H1 (cell line): ENCODE data around the gene PNMA1. TPM values are rescaled to one million over a fixed set of nuclear protein-coding genes. Genes with fewer than 3 reads are reported as not detected.

Experiments used
- CTCF ChIA-PET: fragments of 300-600 bp; sonication (Branson Sonifier 250); formaldehyde crosslinking; loops from one replicate; lab custom pipeline; 2021; ENCODE audit not compliant: partially characterized antibody; lab: Charles Lee
- POLR2A ChIA-PET: fragments of 300-600 bp; sonication (Branson Sonifier 250); formaldehyde crosslinking; loops from one replicate; lab custom pipeline; 2021; ENCODE audit warnings: inconsistent platforms; ENCODE audit not compliant: partially characterized antibody; lab: Charles Lee
- DNase-seq, 2 experiments: peaks; one replicate each; pipeline versions ENCODE4 v3.0.0 to v3.0.0-alpha.2; 2010 to 2022; ENCODE audit warnings: low spot score in 2 of 2, low read depth in 1 of 2, mixed read lengths in 1 of 2
- FAIRE-seq: peaks from 2 replicates; lab custom pipeline; 2011; peaks lifted over from hg19 to GRCh38; lab: Jason Lieb, UNC
- H2AFZ ChIP-seq: 2 replicates; pipeline ENCODE4 v1.8.1; 2012; ENCODE audit warnings: low read length, inconsistent platforms
- H2AK5ac ChIP-seq: 2 replicates; pipeline ENCODE4 v1.6.1; 2013; ENCODE audit warnings: low read depth, low read length
- H2BK120ac ChIP-seq: replicated peaks from 2 replicates; pipeline ENCODE3; 2013; ENCODE audit warnings: low read depth, low read length, inconsistent platforms
- H2BK12ac ChIP-seq: 2 replicates; pipeline ENCODE4 v1.6.1; 2013; ENCODE audit warnings: low read depth, low read length
- H2BK15ac ChIP-seq: 2 replicates; pipeline ENCODE4 v1.6.1; 2013; ENCODE audit warnings: low read length
- H2BK20ac ChIP-seq: 2 replicates; pipeline ENCODE4 v1.6.1; 2013; ENCODE audit warnings: low read length
- H2BK5ac ChIP-seq: 2 replicates; pipeline ENCODE4 v1.6.1; 2013; ENCODE audit warnings: low read depth, low read length
- H3K14ac ChIP-seq: 2 replicates; pipeline ENCODE4 v1.6.1; 2013; ENCODE audit warnings: inconsistent platforms; ENCODE audit not compliant: insufficient read length
- H3K18ac ChIP-seq: 2 replicates; pipeline ENCODE4 v1.6.1; 2013; ENCODE audit warnings: low read length; ENCODE audit errors: extremely low read depth
- H3K23ac ChIP-seq: 2 replicates; pipeline ENCODE4 v1.6.1; 2013; ENCODE audit warnings: inconsistent platforms; ENCODE audit not compliant: insufficient read length
- H3K23me2 ChIP-seq: 2 replicates; pipeline ENCODE4 v1.6.1; 2013; ENCODE audit warnings: low read depth, low read length
- H3K27ac ChIP-seq: 2 replicates; pipeline ENCODE4 v1.6.1; 2011; ENCODE audit warnings: low read depth, low read length, inconsistent platforms
- H3K27me3 ChIP-seq, 4 experiments: replicated peaks in 1 of 4; 1 replicate in 1 of 4; 2 replicates in 3 of 4; pipeline versions ENCODE4 v1.6.1 to v1.8.1; 2011 to 2013; ENCODE audit warnings: low read length in 3 of 4, mild to moderate bottlenecking in 3 of 4, inconsistent platforms in 2 of 4, mixed read lengths in 2 of 4, moderate library complexity in 1 of 4; ENCODE audit not compliant: control insufficient read depth in 3 of 4, insufficient read depth in 3 of 4; ENCODE audit errors: extremely low read depth in 1 of 4
- H3K36me3 ChIP-seq, 4 experiments: 2 replicates each; pipeline versions ENCODE4 v1.6.1 to v1.8.1; 2011 to 2013; ENCODE audit warnings: mild to moderate bottlenecking in 4 of 4, low read length in 3 of 4, moderate library complexity in 2 of 4, control low read depth in 1 of 4, inconsistent platforms in 1 of 4; ENCODE audit not compliant: insufficient read depth in 4 of 4, control insufficient read depth in 2 of 4
- H3K4ac ChIP-seq: replicated peaks from 2 replicates; pipeline ENCODE3; 2013; ENCODE audit warnings: low read length, low read depth, mixed read lengths, inconsistent platforms; ENCODE audit not compliant: insufficient read length
- H3K4me1 ChIP-seq, 4 experiments: replicated peaks in 1 of 4; 1 replicate in 1 of 4; 2 replicates in 3 of 4; pipeline versions ENCODE4 v1.6.1 to v1.8.1; 2011 to 2013; ENCODE audit warnings: low read length in 3 of 4, inconsistent platforms in 2 of 4, mixed read lengths in 1 of 4; ENCODE audit not compliant: insufficient read depth in 4 of 4, control insufficient read depth in 3 of 4
- H3K4me2 ChIP-seq, 2 experiments: 2 replicates each; pipeline versions ENCODE4 v1.6.1 to v1.8.1; 2011 to 2013; ENCODE audit warnings: low read depth in 2 of 2, low read length in 2 of 2, control low read depth in 1 of 2, inconsistent platforms in 1 of 2, mild to moderate bottlenecking in 1 of 2; ENCODE audit not compliant: insufficient read depth in 1 of 2
- H3K4me3 ChIP-seq, 4 experiments: fragments of 200-600, 300-600 bp in 1 of 4; sonication (generic), shearing (Covaris generic), sonication (Bioruptor Twin) in 1 of 4; 2 replicates each; pipeline versions ENCODE4 v1.5.1 to v1.8.1; 2011 to 2016; ENCODE audit warnings: low read length in 4 of 4, low read depth in 3 of 4, control low read depth in 2 of 4, inconsistent platforms in 2 of 4, mild to moderate bottlenecking in 2 of 4, mixed read lengths in 1 of 4, moderate library complexity in 1 of 4; ENCODE audit not compliant: insufficient read depth in 2 of 4; ENCODE audit errors: extremely low read depth in 1 of 4
- H3K56ac ChIP-seq: replicated peaks from 2 replicates; pipeline ENCODE3; 2013; ENCODE audit warnings: low read depth, mild to moderate bottlenecking, mixed read lengths, low read length, inconsistent platforms; ENCODE audit not compliant: insufficient read length
- H3K79me1 ChIP-seq: 2 replicates; pipeline ENCODE4 v1.6.1; 2013; ENCODE audit warnings: low read depth, low read length, control low read depth
- H3K79me2 ChIP-seq, 2 experiments: 2 replicates each; pipeline versions ENCODE4 v1.6.1 to v1.8.1; 2012 to 2013; ENCODE audit warnings: low read length in 2 of 2, mild to moderate bottlenecking in 2 of 2, inconsistent platforms in 1 of 2; ENCODE audit not compliant: insufficient read depth in 2 of 2, control insufficient read depth in 1 of 2
- H3K9ac ChIP-seq, 4 experiments: replicated peaks in 1 of 4; 1 replicate in 1 of 4; 2 replicates in 3 of 4; pipeline versions ENCODE4 v1.6.1 to v1.8.1; 2011 to 2013; ENCODE audit warnings: low read depth in 3 of 4, low read length in 3 of 4, control low read depth in 2 of 4, mild to moderate bottlenecking in 2 of 4, moderate library complexity in 2 of 4, inconsistent platforms in 1 of 4; ENCODE audit errors: extremely low read depth in 1 of 4
- H3K9me3 ChIP-seq, 2 experiments: 2 replicates each; pipeline versions ENCODE4 v1.6.1 to v1.8.1; 2012 to 2013; ENCODE audit warnings: mild to moderate bottlenecking in 2 of 2, moderate library complexity in 2 of 2, control low read depth in 1 of 2, inconsistent platforms in 1 of 2, low read depth in 1 of 2, low read length in 1 of 2, mixed read lengths in 1 of 2; ENCODE audit not compliant: insufficient read depth in 2 of 2
- H4K20me1 ChIP-seq, 2 experiments: replicated peaks in 1 of 2; 2 replicates each; pipeline versions ENCODE3 to v1.8.1; 2011 to 2013; ENCODE audit warnings: inconsistent platforms in 2 of 2, low read length in 2 of 2, mild to moderate bottlenecking in 1 of 2; ENCODE audit not compliant: insufficient read depth in 2 of 2, control insufficient read depth in 1 of 2
- H4K5ac ChIP-seq: 2 replicates; pipeline ENCODE4 v1.6.1; 2013; ENCODE audit warnings: low read length, low read depth, mixed read lengths, inconsistent platforms; ENCODE audit not compliant: insufficient read length
- H4K8ac ChIP-seq: 2 replicates; pipeline ENCODE4 v1.8.0; 2013; ENCODE audit warnings: mild to moderate bottlenecking, moderate library complexity, low read length, inconsistent platforms; ENCODE audit not compliant: insufficient read depth; ENCODE audit errors: extremely low read depth
- H4K91ac ChIP-seq: replicated peaks from 2 replicates; pipeline ENCODE3; 2013; ENCODE audit warnings: low read length, mixed read lengths, inconsistent platforms; ENCODE audit not compliant: insufficient read length
- BCL11A ChIP-seq, 2 experiments: IDR thresholded peaks; one replicate each; pipeline ENCODE4 v1.6.1; 2011; ENCODE audit warnings: low read depth in 2 of 2, low read length in 2 of 2, mild to moderate bottlenecking in 2 of 2
- BRCA1 ChIP-seq: IDR thresholded peaks from 2 replicates; pipeline ENCODE4 v1.6.1; 2012; ENCODE audit warnings: low read depth, low read length, improper control_type of control experiment
- JUN ChIP-seq: IDR thresholded peaks from 2 replicates; pipeline ENCODE4 v1.6.1; 2011; ENCODE audit warnings: low read depth, mild to moderate bottlenecking, improper control_type of control experiment, low read length
- KDM5A ChIP-seq: fragments of 200-600 bp; IDR thresholded peaks from 2 replicates; pipeline ENCODE4 v1.7.1; 2012; ENCODE audit warnings: mild to moderate bottlenecking, low read length, inconsistent platforms, mixed read lengths
- MAFK ChIP-seq: IDR thresholded peaks from 2 replicates; pipeline ENCODE4 v1.6.1; 2012; ENCODE audit warnings: low read depth, mild to moderate bottlenecking, improper control_type of control experiment, low read length
- NANOG ChIP-seq: IDR thresholded peaks from 2 replicates; pipeline ENCODE4 v1.6.1; 2011; ENCODE audit warnings: low read length, low read depth, mild to moderate bottlenecking, inconsistent platforms; ENCODE audit not compliant: insufficient read depth, poor library complexity, severe bottlenecking
- PHF8 ChIP-seq: fragments of 200-600 bp; sonication (generic); conservative IDR thresholded peaks from 2 replicates; pipeline ENCODE4 v1.7.1; 2012; ENCODE audit warnings: low read depth, mild to moderate bottlenecking, inconsistent platforms, low read length, moderate library complexity
- TAF1 ChIP-seq: IDR thresholded peaks from 2 replicates; pipeline ENCODE4 v1.6.1; 2011; ENCODE audit warnings: mild to moderate bottlenecking, low read depth, low read length
- TAF7 ChIP-seq: optimal IDR thresholded peaks from 2 replicates; pipeline ENCODE3; 2011; ENCODE audit warnings: low read depth, mild to moderate bottlenecking, inconsistent platforms, low read length, moderate library complexity, borderline replicate concordance
- WGBS, 2 experiments: shearing (Covaris generic) in 1 of 2; methylation state at CpG; one replicate each; pipeline versions ENCODE4 v1.1.6 to v1.1.7; 2013 to 2015; ENCODE audit warnings: low lambda C conversion rate in 2 of 2, mixed read lengths in 2 of 2, inconsistent platforms in 1 of 2, low coverage in 1 of 2, missing lambda C conversion rate in 1 of 2; ENCODE audit not compliant: insufficient replicate concordance in 2 of 2, insufficient coverage in 1 of 2, insufficient read length in 1 of 2; ENCODE audit errors: extremely low coverage in 1 of 2, missing lambda C conversion rate in 1 of 2; 5-methylcytosine and 5-hydroxymethylcytosine counted together
- polyA plus RNA-seq, 7 experiments: library from polyadenylated mRNA; depleted of rRNA in 3 of 7; stranded (reverse) in 5 of 7; unstranded in 2 of 7; fragments of >200 nt in 5 of 7; fragments of 200-250 nt in 2 of 7; gene quantifications; 1 replicate in 5 of 7; 2 replicates in 1 of 7; 4 replicates in 1 of 7; pipeline versions ENCODE4 v1.2.1 to v1.2.3, GENCODE V29; 2011 to 2013; ENCODE audit warnings: missing spikeins in 2 of 7, mixed read lengths in 2 of 7
- total RNA-seq: library from RNA; stranded (reverse); fragmentation: NEBNext Ultra II Directional; extraction: Animal tissue kit (Norgen Biotek cat#: 25700); gene quantifications from 2 replicates; pipeline ENCODE4 v1.2.1, GENCODE V29; 2021
- TF ChIP-seq, protein P1 (sequence below): IDR thresholded peaks from 2 replicates; pipeline ENCODE4 v1.6.1; 2012; ENCODE audit warnings: inconsistent platforms
- TF ChIP-seq, protein P2 (sequence below): IDR thresholded peaks from 2 replicates; pipeline ENCODE4 v1.6.1; 2011; ENCODE audit warnings: low read length, improper control_type of control experiment

Gene PNMA1
- total and polyA plus RNA-seq, 2 of the 8 experiments (the other 6 are each of a cell fraction or from before 2014, with no cell fraction given): 15.8 to 52.7 TPM

DNA sequence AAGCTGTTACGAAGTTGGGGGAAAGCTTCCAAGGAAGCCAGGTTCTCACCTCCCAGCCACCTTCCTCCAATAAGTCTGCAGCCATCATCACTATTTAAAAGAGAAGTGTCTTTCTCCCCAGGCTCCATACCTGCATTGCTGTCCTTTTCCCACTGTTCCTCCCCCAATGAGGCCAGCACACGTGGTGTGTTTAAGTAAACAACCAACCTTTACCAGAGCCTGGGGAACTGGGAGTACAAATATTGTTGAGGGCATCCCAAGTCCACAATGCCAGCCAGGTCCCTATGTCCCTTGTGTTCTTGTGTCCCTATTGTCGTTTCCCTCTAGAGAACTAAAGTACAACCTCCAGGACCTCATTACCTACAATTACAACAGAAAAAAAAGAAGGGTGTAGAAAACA is 49.2 kb upstream of the PNMA1 start:
- Histone ChIP-seq H3K9ac (no peak overlapping the region), H4K20me1 (peaks cover 0 to 2% of the 10 kb centered on the region in 2 experiments), H3K23me2 (peaks cover 11% of the 10 kb centered on the region), H3K27me3 (peaks cover 0 to 14% (median 10%) of the 10 kb centered on the region in 4 experiments; a peak in 5 of 7 replicates), H4K8ac (no peak overlapping the region), H3K9me3 (no peaks in the 10 kb centered on the region), H3K4ac (no peak overlapping the region), H2BK5ac (no peak overlapping the region), H2BK12ac (no peak overlapping the region), H3K79me1 (no peaks in the 10 kb centered on the region), H3K4me2 (no peak overlapping the region), H3K4me3 (no peak overlapping the region), H3K36me3 (no peaks in the 10 kb centered on the region), H4K5ac (no peak overlapping the region), H3K79me2 (no peaks in the 10 kb centered on the region), H2AK5ac (no peak overlapping the region), H3K56ac (no peak overlapping the region), H2AFZ (no peak overlapping the region), H3K18ac (no peak overlapping the region), H2BK20ac (no peak overlapping the region), H4K91ac (no peak overlapping the region), H3K27ac (no peak overlapping the region)
- DNase-seq (no peak), FAIRE-seq (no peak)
- 60% methylated on average over 3 of the region's 3 CpGs; no CpG with 5 or more reads in 1 of the 2 experiments for whole genome bisulfite sequencing, 2 experiments
- TF ChIP-seq TAF7: no peak
- TF ChIP-seq, protein P1, sequence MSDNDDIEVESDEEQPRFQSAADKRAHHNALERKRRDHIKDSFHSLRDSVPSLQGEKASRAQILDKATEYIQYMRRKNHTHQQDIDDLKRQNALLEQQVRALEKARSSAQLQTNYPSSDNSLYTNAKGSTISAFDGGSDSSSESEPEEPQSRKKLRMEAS: no peak
- TF ChIP-seq PHF8: no peak
- TF ChIP-seq KDM5A: no peak
- no peak for TF ChIP-seq BCL11A (IDR thresholded peaks at IDR 0.05; ENCODE audit: low read depth in 2 of 2, low read length in 2 of 2)
- TF ChIP-seq BRCA1: no peak
- TF ChIP-seq, protein P2, sequence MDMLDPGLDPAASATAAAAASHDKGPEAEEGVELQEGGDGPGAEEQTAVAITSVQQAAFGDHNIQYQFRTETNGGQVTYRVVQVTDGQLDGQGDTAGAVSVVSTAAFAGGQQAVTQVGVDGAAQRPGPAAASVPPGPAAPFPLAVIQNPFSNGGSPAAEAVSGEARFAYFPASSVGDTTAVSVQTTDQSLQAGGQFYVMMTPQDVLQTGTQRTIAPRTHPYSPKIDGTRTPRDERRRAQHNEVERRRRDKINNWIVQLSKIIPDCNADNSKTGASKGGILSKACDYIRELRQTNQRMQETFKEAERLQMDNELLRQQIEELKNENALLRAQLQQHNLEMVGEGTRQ: no peak
- no peak for TF ChIP-seq TAF1
- no peak for TF ChIP-seq MAFK
- no peak for TF ChIP-seq JUN
- TF ChIP-seq NANOG: no peak
- TF ChIP-seq, all 59 proteins: peak for 0
- no peak overlapping the region for H2BK15ac ChIP-seq
- peaks cover 8 to 25% (median 10%) of the 10 kb centered on the region in 4 experiments for H3K4me1 ChIP-seq
- no peak overlapping the region for H2BK120ac ChIP-seq
- ChIA-PET POLR2A (interaction anchor here (1.1 to 2.2 kb wide), 4 partner anchors 8 to 88 kb away, joined by 3 to 11 read pairs (median 3); partner anchors contain the start of gene PTGR2), CTCF (interaction anchor here (1.1 to 2.6 kb wide), 3 partner anchors 9 to 63 kb away, joined by 3 to 9 read pairs (median 7); no protein-coding TSS in a partner anchor)
- H3K14ac ChIP-seq: no peak overlapping the region
- H3K23ac ChIP-seq: no peak overlapping the region
